Activated T-cell treated with anti-CD3 and anti-CD28 coated beads, Interleukin-2, amount 50 U/mL, for 24 hours (primary cell): ENCODE results near the gene DDX17.

Experiments
- DNase-seq: peaks from one replicate; pipeline ENCODE4 v3.0.0-alpha.2; 2020
- H3K27ac Mint-ChIP-seq: 2 replicates; pipeline ENCODE4 v1.8.0; 2020; ENCODE audit warnings: mild to moderate bottlenecking, mixed read lengths
- H3K27me3 Mint-ChIP-seq: 2 replicates; pipeline ENCODE4 v1.8.0; 2020; ENCODE audit warnings: mixed read lengths
- H3K36me3 Mint-ChIP-seq: 2 replicates; pipeline ENCODE4 v1.8.0; 2020; ENCODE audit warnings: low read depth, mixed read lengths
- H3K4me1 Mint-ChIP-seq: 2 replicates; pipeline ENCODE4 v1.8.0; 2020; ENCODE audit warnings: low read depth, mixed read lengths
- H3K4me3 Mint-ChIP-seq: 2 replicates; pipeline ENCODE4 v1.8.0; 2020; ENCODE audit warnings: mild to moderate bottlenecking, moderate library complexity, mixed read lengths
- H3K9me3 Mint-ChIP-seq: 2 replicates; pipeline ENCODE4 v1.8.0; 2020; ENCODE audit warnings: mixed read lengths

Gene DDX17

GRCh38 chr22:38504731-38505540, 1.2 kb downstream of the DDX17 start:
- Mint-ChIP-seq H3K9me3 (no peaks in the 10 kb centered on the region), H3K4me1 (peaks cover 49% of the 10 kb centered on the region), H3K4me3 (peak overlapping the region; percentile 100), H3K27me3 (no peaks in the 10 kb centered on the region), H3K27ac (peak overlapping the region; percentile 98), H3K36me3 (peaks cover 64% of the 10 kb centered on the region)
- DNase-seq, result peak; percentile 73

GRCh38 chr22:38503021-38503420, 3.1 kb downstream of the DDX17 start:
- Mint-ChIP-seq H3K27ac (peak overlapping the region; percentile 98), H3K27me3 (no peaks in the 10 kb centered on the region), H3K9me3 (no peaks in the 10 kb centered on the region), H3K4me3 (peak overlapping the region; percentile 100), H3K4me1 (peaks cover 63% of the 10 kb centered on the region), H3K36me3 (peaks cover 83% of the 10 kb centered on the region)
- no peak for DNase-seq

GRCh38 chr22:38501797-38502672, 4.1 kb downstream of the DDX17 start:
- H3K9me3 Mint-ChIP-seq, result no peaks in the 10 kb centered on the region
- DNase-seq, result no peak
- peak overlapping the region; percentile 98 for H3K27ac Mint-ChIP-seq
- H3K4me3 Mint-ChIP-seq, result peak overlapping the region; percentile 100
- no peaks in the 10 kb centered on the region for H3K27me3 Mint-ChIP-seq
- peaks cover 64% of the 10 kb centered on the region for H3K4me1 Mint-ChIP-seq
- H3K36me3 Mint-ChIP-seq, result peaks cover 89% of the 10 kb centered on the region

GRCh38 chr22:38497869-38498268, 8.2 kb downstream of the DDX17 start:
- H3K4me1 Mint-ChIP-seq, result peaks cover 75% of the 10 kb centered on the region
- H3K9me3 Mint-ChIP-seq, result no peaks in the 10 kb centered on the region
- H3K36me3 Mint-ChIP-seq, result peaks cover 96% of the 10 kb centered on the region
- H3K4me3 Mint-ChIP-seq, result no peak overlapping the region
- no peak for DNase-seq
- no peaks in the 10 kb centered on the region for H3K27me3 Mint-ChIP-seq
- H3K27ac Mint-ChIP-seq, result peak overlapping the region; percentile 90

- no peak for DNase-seq
- H3K36me3 Mint-ChIP-seq, result peaks cover 94% of the 10 kb centered on the region
- no peaks in the 10 kb centered on the region for H3K27me3 Mint-ChIP-seq
- no peak overlapping the region for H3K4me3 Mint-ChIP-seq
- peaks cover 74% of the 10 kb centered on the region for H3K4me1 Mint-ChIP-seq
- no peaks in the 10 kb centered on the region for H3K9me3 Mint-ChIP-seq
- peak overlapping the region; percentile 45 for H3K27ac Mint-ChIP-seq
Measured at GRCh38 chr22:38494939-38495338, 11.2 kb downstream of the DDX17 start.

- Mint-ChIP-seq H3K9me3 (no peaks in the 10 kb centered on the region), H3K27me3 (no peaks in the 10 kb centered on the region), H3K36me3 (peaks cover 94% of the 10 kb centered on the region), H3K4me1 (peaks cover 77% of the 10 kb centered on the region), H3K4me3 (no peak overlapping the region), H3K27ac (peak overlapping the region; percentile 45)
- no peak for DNase-seq
Measured at GRCh38 chr22:38494498-38494897, 11.6 kb downstream of the DDX17 start.

GRCh38 chr22:38491707-38492348, 14.3 kb downstream of the DDX17 start:
- Mint-ChIP-seq H3K36me3 (peaks cover 97% of the 10 kb centered on the region), H3K4me3 (no peak overlapping the region), H3K27ac (peak overlapping the region; percentile 66), H3K27me3 (no peaks in the 10 kb centered on the region), H3K9me3 (no peaks in the 10 kb centered on the region), H3K4me1 (peaks cover 74% of the 10 kb centered on the region)
- DNase-seq, result no peak

GRCh38 chr22:38490915-38491314, 15.2 kb downstream of the DDX17 start:
- peak overlapping the region; percentile 95 for H3K27ac Mint-ChIP-seq
- peaks cover 79% of the 10 kb centered on the region for H3K4me1 Mint-ChIP-seq
- H3K9me3 Mint-ChIP-seq, result no peaks in the 10 kb centered on the region
- H3K4me3 Mint-ChIP-seq, result no peak overlapping the region
- DNase-seq, result no peak
- no peaks in the 10 kb centered on the region for H3K27me3 Mint-ChIP-seq
- peaks cover 97% of the 10 kb centered on the region for H3K36me3 Mint-ChIP-seq

- Mint-ChIP-seq H3K9me3 (no peaks in the 10 kb centered on the region), H3K27me3 (no peaks in the 10 kb centered on the region), H3K36me3 (peaks cover 97% of the 10 kb centered on the region), H3K4me3 (no peak overlapping the region), H3K4me1 (peaks cover 79% of the 10 kb centered on the region), H3K27ac (peak overlapping the region; percentile 95)
- no peak for DNase-seq
Measured at GRCh38 chr22:38490475-38490874, 15.6 kb downstream of the DDX17 start.

GRCh38 chr22:38489561-38490145, 16.5 kb downstream of the DDX17 start:
- Mint-ChIP-seq H3K27ac (peak overlapping the region; percentile 95), H3K4me3 (no peak overlapping the region), H3K27me3 (no peaks in the 10 kb centered on the region), H3K9me3 (no peaks in the 10 kb centered on the region), H3K36me3 (peaks cover 97% of the 10 kb centered on the region), H3K4me1 (peaks cover 76% of the 10 kb centered on the region)
- no peak for DNase-seq

- H3K27me3 Mint-ChIP-seq, result no peaks in the 10 kb centered on the region
- H3K36me3 Mint-ChIP-seq, result peaks cover 97% of the 10 kb centered on the region
- H3K4me3 Mint-ChIP-seq, result no peak overlapping the region
- no peaks in the 10 kb centered on the region for H3K9me3 Mint-ChIP-seq
- H3K27ac Mint-ChIP-seq, result no peak overlapping the region
- DNase-seq, result no peak
- H3K4me1 Mint-ChIP-seq, result peaks cover 74% of the 10 kb centered on the region
Measured at GRCh38 chr22:38489142-38489541, 17.0 kb downstream of the DDX17 start.

- Mint-ChIP-seq H3K36me3 (peaks cover 97% of the 10 kb centered on the region), H3K4me3 (no peak overlapping the region), H3K27me3 (no peaks in the 10 kb centered on the region), H3K9me3 (no peaks in the 10 kb centered on the region), H3K27ac (peak overlapping the region; percentile 34), H3K4me1 (peaks cover 74% of the 10 kb centered on the region)
- DNase-seq, result no peak
Measured at GRCh38 chr22:38487946-38488345, 18.2 kb downstream of the DDX17 start.

GRCh38 chr22:38485783-38486182, 20.3 kb downstream of the DDX17 start:
- no peaks in the 10 kb centered on the region for H3K27me3 Mint-ChIP-seq
- peak overlapping the region; percentile 77 for H3K27ac Mint-ChIP-seq
- DNase-seq, result peak; percentile 31
- peaks cover 97% of the 10 kb centered on the region for H3K36me3 Mint-ChIP-seq
- H3K4me1 Mint-ChIP-seq, result peaks cover 67% of the 10 kb centered on the region
- no peak overlapping the region for H3K4me3 Mint-ChIP-seq
- no peaks in the 10 kb centered on the region for H3K9me3 Mint-ChIP-seq

- H3K4me3 Mint-ChIP-seq, result no peak overlapping the region
- H3K4me1 Mint-ChIP-seq, result peaks cover 53% of the 10 kb centered on the region
- H3K36me3 Mint-ChIP-seq, result peaks cover 93% of the 10 kb centered on the region
- H3K9me3 Mint-ChIP-seq, result no peaks in the 10 kb centered on the region
- H3K27me3 Mint-ChIP-seq, result no peaks in the 10 kb centered on the region
- DNase-seq, result no peak
- peak overlapping the region; percentile 76 for H3K27ac Mint-ChIP-seq
Measured at GRCh38 chr22:38484244-38484643, 21.9 kb downstream of the DDX17 start.
